ENCODE results near the gene OSBPL3.

DNA sequence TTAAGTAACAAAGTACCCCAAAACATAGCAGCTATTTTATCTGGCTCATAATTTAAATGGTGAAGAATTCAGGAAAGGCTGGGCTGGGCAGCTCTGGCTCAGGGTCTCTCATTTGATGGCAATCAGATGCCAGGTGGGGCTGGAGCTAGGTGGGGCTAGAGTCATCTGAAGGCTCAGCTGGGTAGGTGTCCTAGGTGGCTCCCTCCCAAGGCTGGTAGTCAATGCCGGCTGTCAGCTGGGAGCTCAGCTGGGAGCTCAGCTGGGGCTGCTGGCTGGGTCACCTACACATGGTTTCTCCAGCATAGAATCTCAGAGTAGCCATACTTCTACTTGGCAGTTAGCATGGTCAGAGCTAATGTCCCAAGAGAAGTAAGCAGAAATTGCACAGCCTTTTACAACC lies 34.1 kb downstream of the OSBPL3 start:
- TF ChIP-seq, protein P1, sequence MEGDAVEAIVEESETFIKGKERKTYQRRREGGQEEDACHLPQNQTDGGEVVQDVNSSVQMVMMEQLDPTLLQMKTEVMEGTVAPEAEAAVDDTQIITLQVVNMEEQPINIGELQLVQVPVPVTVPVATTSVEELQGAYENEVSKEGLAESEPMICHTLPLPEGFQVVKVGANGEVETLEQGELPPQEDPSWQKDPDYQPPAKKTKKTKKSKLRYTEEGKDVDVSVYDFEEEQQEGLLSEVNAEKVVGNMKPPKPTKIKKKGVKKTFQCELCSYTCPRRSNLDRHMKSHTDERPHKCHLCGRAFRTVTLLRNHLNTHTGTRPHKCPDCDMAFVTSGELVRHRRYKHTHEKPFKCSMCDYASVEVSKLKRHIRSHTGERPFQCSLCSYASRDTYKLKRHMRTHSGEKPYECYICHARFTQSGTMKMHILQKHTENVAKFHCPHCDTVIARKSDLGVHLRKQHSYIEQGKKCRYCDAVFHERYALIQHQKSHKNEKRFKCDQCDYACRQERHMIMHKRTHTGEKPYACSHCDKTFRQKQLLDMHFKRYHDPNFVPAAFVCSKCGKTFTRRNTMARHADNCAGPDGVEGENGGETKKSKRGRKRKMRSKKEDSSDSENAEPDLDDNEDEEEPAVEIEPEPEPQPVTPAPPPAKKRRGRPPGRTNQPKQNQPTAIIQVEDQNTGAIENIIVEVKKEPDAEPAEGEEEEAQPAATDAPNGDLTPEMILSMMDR (conservative IDR thresholded peaks at IDR 0.05 in 1 of 2, IDR thresholded peaks at IDR 0.05 in 1 of 2; ENCODE audit: low read depth in 1 of 2, low read length in 2 of 2): no peak
- no peak for TF ChIP-seq EZH2 (IDR thresholded peaks at IDR 0.05; ENCODE audit: low read length, missing control alignments)

Data from fibroblast of lung (primary cell).